Fibroblast of the aortic adventitia (primary cell): Measurements from ENCODE around the gene WNT11. TPM values are rescaled to one million over a fixed set of nuclear protein-coding genes. Genes with fewer than 3 reads are reported as not detected.

ENCODE experiments used
- DNase-seq: peaks from one replicate; pipeline ENCODE4 v3.0.0-alpha.2; 2010; ENCODE audit warnings: low read depth
- H3K4me3 ChIP-seq: 2 replicates; pipeline ENCODE4 v1.5.1; 2011; ENCODE audit warnings: low read depth, mild to moderate bottlenecking, control low read depth, low read length, moderate library complexity
- CTCF ChIP-seq: IDR thresholded peaks from 2 replicates; pipeline ENCODE4 v1.5.1; 2011; ENCODE audit warnings: mild to moderate bottlenecking, low read length, control low read depth, inconsistent platforms; ENCODE audit not compliant: insufficient read depth
- total RNA-seq: library from RNA; depleted of rRNA; stranded (reverse); fragments of >200 nt; gene quantifications from 2 replicates; pipeline ENCODE4 v1.2.3, GENCODE V29; 2012; ENCODE audit warnings: low replicate concordance

Gene WNT11
- total RNA-seq, 1 donor = 1.2 TPM

- H3K4me3 ChIP-seq = no peak overlapping the region
- no peak for DNase-seq
- TF ChIP-seq CTCF = no peak
These were observed 56.6 kb downstream of the WNT11 start for GRCh38 chr11:76149713-76150112.

- no peak for DNase-seq
- H3K4me3 ChIP-seq = no peak overlapping the region
- no peak for TF ChIP-seq CTCF
These were observed 57.2 kb downstream of the WNT11 start for GRCh38 chr11:76148941-76149613.

GRCh38 chr11:76148231-76148630 is 58.1 kb downstream of the WNT11 start:
- no peak overlapping the region for H3K4me3 ChIP-seq
- no peak for TF ChIP-seq CTCF
- no peak for DNase-seq

- no peak overlapping the region for H3K4me3 ChIP-seq
- TF ChIP-seq CTCF = no peak
- DNase-seq = no peak
These were observed 59.1 kb downstream of the WNT11 start for GRCh38 chr11:76147106-76147740.

- no peak for TF ChIP-seq CTCF
- H3K4me3 ChIP-seq = no peak overlapping the region
- DNase-seq = no peak
These were observed 63.0 kb downstream of the WNT11 start for GRCh38 chr11:76143274-76143673.

GRCh38 chr11:76141901-76142588 is 64.3 kb downstream of the WNT11 start:
- H3K4me3 ChIP-seq = no peak overlapping the region
- DNase-seq = no peak
- TF ChIP-seq CTCF = no peak
